ENCODE data around the gene HRH1.
"Not testable (repeated sequence)": the region's sequence is repeated elsewhere in the genome, so short reads cannot be mapped to it uniquely, and the experiment has no call there.

The HRH1 gene

DNA sequence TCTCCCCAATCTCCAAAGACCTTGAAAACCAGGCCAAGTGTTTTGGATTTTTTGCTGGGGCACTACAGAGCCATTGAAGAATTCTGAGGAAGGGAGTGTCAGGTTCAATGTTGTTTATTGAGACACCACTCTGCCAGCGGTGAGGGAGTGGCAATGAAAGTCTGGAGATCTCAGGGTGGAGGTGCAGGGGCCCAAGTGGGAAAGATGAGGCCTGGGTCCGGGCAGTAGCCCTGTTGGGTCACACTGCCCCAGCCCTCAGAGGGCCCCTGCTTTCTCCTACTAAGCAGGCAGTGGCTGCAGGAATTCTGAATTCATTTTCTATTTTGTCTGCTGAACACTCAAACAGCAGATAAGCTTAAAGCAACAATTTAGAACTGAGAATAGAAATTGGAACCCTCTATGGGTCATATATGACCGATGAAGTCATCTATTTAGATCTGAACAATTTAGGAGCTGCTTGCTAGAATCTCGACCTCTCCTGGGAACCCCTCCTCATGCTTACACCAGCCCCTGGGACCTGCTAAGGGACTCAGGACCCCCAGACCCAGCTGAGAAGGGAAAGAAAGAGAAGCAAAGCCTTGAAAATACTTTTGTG lies 17.9 kb downstream of the HRH1 start:
- DNase-seq = no peak

DNA sequence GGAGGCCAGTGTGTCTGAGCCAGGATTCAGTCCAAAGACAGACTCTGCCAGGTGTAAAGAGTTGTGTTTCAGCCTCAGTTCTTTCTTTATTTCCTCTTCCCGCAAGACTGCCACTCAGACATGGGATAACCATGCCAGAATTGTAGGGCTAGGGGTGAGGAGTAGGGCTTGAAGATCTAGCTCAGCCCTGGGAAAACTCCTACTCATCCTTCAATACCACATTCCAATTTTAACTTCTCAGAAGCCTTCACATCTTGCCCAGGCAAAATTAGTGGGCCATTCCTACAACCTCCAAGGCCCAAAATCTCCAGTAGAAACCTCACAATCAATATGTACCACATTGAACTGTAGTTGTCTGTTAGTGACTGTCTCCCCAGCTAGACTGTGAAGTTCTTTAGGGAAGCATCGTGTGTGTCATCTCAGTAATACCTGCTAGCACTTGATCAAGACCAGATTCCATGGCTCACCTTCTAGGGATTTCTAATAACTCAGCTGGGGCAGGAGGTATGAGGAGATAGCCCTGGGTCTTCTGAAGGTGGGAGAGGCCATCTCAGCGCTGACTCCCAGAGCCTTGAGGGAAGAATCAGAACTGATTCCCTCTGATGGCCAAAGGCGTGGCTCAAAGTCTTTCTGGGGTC lies 19.7 kb downstream of the HRH1 start:
- no peak for DNase-seq

DNA sequence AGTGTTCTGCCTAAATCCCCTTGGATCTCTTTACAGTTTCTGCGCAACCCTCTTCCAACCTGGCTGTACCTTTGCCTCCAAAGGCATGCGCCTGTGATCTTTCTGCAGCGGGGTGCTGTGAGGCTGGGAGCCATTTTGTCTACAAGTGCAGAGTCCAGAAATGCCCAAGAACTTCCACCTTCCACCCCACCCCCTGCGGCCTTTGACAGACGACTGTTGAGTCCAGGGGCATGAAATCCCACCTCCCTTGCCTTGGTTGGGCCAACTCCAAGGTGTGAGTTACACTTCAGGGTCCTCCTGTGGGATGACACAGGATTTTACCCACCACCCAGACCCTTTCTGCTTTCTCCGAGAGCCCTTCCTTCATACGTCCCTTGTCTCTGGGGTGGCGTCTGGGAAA lies 24.1 kb downstream of the HRH1 start:
- DNase-seq = no peak

GRCh38 chr3:11184328-11184969 lies 30.2 kb downstream of the HRH1 start:
- not testable (repeated sequence) for DNase-seq

DNA sequence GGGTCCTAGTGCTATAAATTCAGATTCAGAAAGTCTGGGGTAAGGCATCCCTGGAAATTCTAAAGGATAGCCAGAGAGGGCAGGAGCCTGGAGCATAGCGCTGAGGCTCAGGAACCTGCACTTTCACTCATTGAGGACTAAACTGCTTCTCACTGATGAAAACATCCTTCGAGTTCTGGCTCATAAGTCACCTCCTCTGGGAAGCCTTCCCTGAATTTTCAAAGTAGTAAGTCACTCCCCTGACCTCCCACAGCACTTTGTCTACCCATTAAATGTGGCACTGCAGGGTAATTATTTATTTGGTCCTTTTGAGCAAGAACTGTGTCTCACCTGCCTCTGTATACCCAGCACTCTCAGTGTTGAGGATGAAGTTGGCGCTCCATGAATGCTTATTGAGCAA lies 30.9 kb downstream of the HRH1 start:
- no peak for DNase-seq

GRCh38 chr3:11185564-11186317 lies 31.4 kb downstream of the HRH1 start:
- DNase-seq = no peak

DNA sequence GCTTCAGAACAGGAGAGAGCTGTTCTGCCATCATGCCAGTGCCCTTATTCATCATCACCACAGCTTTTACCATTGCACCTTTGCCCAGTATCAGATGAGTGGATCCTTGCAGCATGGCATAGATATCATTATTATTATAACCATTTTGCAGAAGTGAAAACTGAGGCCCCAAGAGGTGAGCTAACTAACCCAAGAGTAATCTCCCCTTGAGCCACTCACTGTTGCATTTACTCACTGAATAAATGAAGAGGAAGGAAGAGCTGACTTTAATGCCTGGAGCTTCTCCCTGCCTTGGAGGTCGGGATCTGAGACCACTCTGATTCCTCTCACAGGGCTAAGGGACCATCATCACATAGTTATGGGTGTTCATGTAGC lies 32.0 kb downstream of the HRH1 start:
- DNase-seq = no peak

- DNase-seq = no peak
These were observed 32.5 kb downstream of the HRH1 start for GRCh38 chr3:11186771-11187191.

- no peak for DNase-seq
These were observed 33.4 kb downstream of the HRH1 start for GRCh38 chr3:11187681-11188080.

GRCh38 chr3:11188231-11188630 lies 33.9 kb downstream of the HRH1 start:
- no peak for DNase-seq

- no peak for DNase-seq
These were observed 40.9 kb downstream of the HRH1 start for GRCh38 chr3:11195201-11195600.

DNA sequence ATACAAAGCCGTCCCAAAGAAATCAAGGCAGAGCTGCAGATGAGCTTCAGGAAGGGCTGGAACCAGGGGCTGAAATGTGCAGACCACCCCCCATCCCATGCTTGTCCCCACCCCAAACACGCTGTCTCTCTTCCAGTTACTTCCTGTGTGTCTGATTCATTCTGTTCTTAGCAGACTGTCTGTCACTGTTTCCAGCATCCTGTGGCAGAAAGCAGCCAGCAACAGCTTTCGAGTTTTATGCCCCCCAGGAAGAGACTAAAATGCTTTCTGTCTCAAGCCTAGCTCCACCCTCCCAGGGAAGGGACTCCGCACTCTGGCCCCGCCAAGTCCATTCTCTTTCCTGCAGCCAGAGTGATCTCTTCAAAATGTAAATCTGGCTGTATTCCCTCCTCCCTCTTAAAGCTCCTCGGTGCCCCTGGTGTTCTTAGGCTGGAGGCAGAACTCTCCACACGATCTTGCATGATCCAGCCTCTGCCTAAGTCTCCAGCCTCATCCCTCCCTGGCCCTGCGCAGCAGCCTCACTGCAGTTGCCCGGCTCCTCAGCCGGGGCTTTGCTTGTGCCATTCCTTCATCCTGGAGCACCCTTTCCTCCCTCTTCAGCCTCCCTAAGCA lies 41.5 kb downstream of the HRH1 start:
- no peak for DNase-seq

- DNase-seq = no peak
These were observed 43.2 kb downstream of the HRH1 start for GRCh38 chr3:11197484-11197883.

DNA sequence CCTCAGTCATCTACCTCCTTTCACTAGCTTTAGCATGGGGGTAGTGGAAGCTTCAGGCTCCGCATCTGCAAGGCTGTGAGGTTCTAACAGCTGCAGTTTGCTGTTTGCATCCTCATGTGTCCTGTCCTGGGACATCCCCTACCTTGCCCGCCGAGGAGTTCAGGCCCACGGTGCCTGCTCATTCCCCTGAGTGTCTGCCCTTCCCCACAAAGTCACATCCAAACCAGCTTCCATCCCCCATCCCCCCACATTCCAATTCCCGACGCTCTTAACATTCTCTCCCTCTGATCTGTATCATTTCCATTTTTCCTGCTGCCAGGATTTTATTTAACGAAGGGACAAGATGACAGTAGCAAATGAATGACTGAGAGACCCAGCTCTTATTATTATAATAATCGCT lies 43.8 kb downstream of the HRH1 start:
- DNase-seq = no peak

DNA sequence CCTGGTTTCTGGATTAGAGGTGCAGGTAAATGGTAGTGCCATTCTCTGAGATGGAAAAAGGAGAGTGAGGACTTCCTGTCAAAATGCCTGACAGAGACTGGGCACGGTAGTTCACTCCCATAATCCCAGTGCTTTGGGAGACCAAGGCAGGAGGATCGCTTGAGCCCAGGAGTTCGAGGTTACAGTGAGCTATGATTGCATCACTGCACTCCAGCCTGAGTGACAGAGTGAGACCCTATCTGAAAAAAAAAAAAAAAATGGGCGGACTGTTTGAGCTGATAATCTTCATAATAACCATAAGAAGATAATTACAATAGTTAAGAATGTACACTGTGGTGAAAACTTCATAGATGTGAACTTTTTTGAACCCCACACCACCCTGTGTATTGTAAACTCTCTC lies 44.2 kb downstream of the HRH1 start:
- no peak for DNase-seq

GRCh38 chr3:11199902-11200845 lies 45.9 kb downstream of the HRH1 start:
- DNase-seq = no peak

GRCh38 chr3:11201251-11202019 lies 47.1 kb downstream of the HRH1 start:
- DNase-seq = no peak

DNA sequence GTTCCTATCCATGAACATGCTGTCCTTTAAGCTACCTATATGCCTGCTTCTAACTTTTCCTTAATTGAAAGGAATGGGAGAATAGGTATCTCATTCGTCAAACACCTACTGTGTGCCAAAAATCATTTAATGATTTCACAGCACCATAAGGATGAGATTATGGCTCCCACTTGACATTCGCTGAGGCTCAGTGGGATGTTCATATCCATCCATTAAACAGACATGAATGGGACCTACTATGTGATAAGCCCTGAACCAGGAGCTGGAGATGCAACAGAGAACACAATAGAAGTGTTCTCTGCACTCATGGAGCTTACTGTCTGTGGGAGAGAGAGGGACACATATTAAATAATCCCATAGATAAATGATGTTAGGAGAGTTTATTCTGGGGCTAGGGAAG lies 49.7 kb downstream of the HRH1 start:
- DNase-seq = no peak

DNA sequence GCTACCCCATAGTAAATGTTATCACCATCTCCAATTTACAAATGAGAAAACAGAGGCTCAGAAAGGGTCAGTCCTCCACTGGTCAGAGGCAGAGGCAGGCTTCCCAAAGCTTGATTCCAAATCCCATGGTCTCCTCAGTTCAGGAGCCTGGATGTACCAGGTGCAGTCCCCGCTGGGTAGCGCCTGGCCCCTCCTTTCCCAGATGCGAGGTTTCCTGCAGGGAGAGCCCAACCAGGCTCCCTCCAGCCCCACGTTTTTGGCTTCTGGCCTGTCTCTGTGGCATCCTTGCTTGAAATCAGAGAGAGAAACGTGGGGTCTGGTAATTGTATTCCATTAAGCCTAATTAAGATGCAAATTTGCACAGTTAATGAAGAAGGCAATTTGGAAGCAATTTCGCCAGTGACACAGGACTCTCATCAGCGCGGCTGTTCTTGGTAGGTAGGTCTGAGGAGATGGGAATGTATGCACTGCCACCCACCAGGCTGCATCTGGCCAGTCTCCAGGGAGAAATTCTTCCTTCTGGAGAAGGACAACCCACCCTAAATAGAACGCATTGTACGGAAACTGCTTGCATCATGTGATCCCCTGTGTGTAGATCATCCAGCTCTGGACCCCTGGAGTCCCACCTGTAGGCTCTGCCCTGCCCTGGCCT lies 50.5 kb downstream of the HRH1 start:
- no peak for DNase-seq

DNA sequence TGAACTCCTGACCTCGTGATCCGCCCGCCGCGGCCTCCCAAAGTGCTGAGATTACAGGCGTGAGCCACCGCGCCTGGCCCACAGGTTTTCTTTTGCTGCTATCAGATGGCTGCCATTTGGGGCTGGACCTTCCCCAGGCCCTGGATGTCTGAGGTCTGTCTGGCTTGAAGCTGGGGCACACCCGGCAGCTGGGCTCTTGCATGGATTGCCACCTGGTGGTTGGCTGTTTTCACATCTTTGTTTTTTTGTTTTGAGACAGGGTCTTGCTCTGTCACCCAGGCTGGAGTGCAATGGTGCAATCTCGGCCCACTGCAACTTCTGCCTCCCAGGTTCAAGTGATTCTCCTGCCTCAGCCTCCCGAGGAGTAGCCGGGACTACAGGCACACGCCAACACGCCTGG lies 51.6 kb downstream of the HRH1 start:
- not testable (repeated sequence) for DNase-seq

- no peak for DNase-seq
These were observed 52.0 kb downstream of the HRH1 start for GRCh38 chr3:11206316-11206715.

Data from activated gamma-delta T cell (primary cell).